Thyroid gland (tissue), 4 donors: ENCODE measurements around the gene TAF7.

ENCODE experiments used
- POLR2A ChIP-seq, 2 donors: fragments of 450-650 bp; IDR thresholded peaks; one replicate each; pipeline ENCODE4 v1.6.1; 2017; ENCODE audit warnings: antibody characterized with exemption in 2 of 2, mild to moderate bottlenecking in 2 of 2, moderate library complexity in 1 of 2
- TF ChIP-seq, protein P1 (sequence below), 6 experiments: fragments of 200-600 bp in 3 of 6; fragments of 450-650 bp in 3 of 6; sonication (generic) in 3 of 6; IDR thresholded peaks; one replicate each; pipeline ENCODE4 v1.5.1; 2016 to 2019; ENCODE audit warnings: antibody characterized with exemption in 6 of 6, mild to moderate bottlenecking in 2 of 6, inconsistent platforms in 1 of 6, moderate library complexity in 1 of 6

DNA sequence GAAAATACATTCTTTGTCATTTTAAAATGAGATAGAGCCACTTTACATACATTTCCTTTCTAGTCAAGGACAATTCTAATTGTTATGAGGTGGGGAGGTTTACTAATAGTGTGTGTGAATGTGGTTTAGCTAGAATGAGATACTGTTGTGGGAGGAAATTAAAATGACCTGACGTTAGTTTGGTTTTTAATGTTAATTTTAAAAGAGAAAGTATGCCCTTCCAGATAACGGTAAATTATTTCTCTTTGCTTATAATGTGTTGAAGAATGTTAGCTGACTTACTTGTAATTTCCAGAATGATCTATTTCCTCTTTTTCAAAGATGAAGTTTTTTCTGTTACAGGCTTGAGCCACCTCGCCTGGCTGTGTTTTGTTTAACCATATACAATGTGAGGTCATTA, 1.7 kb upstream of the TAF7 start:
- TF ChIP-seq, protein P1, sequence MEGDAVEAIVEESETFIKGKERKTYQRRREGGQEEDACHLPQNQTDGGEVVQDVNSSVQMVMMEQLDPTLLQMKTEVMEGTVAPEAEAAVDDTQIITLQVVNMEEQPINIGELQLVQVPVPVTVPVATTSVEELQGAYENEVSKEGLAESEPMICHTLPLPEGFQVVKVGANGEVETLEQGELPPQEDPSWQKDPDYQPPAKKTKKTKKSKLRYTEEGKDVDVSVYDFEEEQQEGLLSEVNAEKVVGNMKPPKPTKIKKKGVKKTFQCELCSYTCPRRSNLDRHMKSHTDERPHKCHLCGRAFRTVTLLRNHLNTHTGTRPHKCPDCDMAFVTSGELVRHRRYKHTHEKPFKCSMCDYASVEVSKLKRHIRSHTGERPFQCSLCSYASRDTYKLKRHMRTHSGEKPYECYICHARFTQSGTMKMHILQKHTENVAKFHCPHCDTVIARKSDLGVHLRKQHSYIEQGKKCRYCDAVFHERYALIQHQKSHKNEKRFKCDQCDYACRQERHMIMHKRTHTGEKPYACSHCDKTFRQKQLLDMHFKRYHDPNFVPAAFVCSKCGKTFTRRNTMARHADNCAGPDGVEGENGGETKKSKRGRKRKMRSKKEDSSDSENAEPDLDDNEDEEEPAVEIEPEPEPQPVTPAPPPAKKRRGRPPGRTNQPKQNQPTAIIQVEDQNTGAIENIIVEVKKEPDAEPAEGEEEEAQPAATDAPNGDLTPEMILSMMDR (IDR thresholded peaks at IDR 0.05): no peak
- no peak for TF ChIP-seq POLR2A (IDR thresholded peaks at IDR 0.05)
